ENCODE measurements around the gene CCL26.

GRCh38 chr7:75795831-75796285 lies 23.8 kb upstream of the CCL26 start:
- TF ChIP-seq POLR2A (IDR thresholded peaks at IDR 0.05; ENCODE audit: low read length) (no peak), KDM1A (IDR thresholded peaks at IDR 0.05; ENCODE audit: low read depth) (no peak), NR3C1 (IDR thresholded peaks at IDR 0.05) (no peak), RNF2 (IDR thresholded peaks at IDR 0.05; ENCODE audit: borderline replicate concordance, low read depth) (no peak)
- TF ChIP-seq, protein P1, sequence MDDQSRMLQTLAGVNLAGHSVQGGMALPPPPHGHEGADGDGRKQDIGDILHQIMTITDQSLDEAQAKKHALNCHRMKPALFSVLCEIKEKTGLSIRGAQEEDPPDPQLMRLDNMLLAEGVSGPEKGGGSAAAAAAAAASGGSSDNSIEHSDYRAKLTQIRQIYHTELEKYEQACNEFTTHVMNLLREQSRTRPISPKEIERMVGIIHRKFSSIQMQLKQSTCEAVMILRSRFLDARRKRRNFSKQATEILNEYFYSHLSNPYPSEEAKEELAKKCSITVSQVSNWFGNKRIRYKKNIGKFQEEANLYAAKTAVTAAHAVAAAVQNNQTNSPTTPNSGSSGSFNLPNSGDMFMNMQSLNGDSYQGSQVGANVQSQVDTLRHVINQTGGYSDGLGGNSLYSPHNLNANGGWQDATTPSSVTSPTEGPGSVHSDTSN (IDR thresholded peaks at IDR 0.05): no peak
